GM19043 (cell line): Measurements from ENCODE around the gene MOV10L1.
"Not testable (repeated sequence)": the region's sequence is repeated elsewhere in the genome, so short reads cannot be mapped to it uniquely, and the experiment has no call there.

Source experiments
- ATAC-seq: cut with Tn5 transposase; IDR thresholded peaks from one replicate; pipeline ENCODE4 v1.9.1; 2021; ENCODE audit warnings: low read depth; ENCODE audit not compliant: unreplicated experiment

Gene MOV10L1

DNA sequence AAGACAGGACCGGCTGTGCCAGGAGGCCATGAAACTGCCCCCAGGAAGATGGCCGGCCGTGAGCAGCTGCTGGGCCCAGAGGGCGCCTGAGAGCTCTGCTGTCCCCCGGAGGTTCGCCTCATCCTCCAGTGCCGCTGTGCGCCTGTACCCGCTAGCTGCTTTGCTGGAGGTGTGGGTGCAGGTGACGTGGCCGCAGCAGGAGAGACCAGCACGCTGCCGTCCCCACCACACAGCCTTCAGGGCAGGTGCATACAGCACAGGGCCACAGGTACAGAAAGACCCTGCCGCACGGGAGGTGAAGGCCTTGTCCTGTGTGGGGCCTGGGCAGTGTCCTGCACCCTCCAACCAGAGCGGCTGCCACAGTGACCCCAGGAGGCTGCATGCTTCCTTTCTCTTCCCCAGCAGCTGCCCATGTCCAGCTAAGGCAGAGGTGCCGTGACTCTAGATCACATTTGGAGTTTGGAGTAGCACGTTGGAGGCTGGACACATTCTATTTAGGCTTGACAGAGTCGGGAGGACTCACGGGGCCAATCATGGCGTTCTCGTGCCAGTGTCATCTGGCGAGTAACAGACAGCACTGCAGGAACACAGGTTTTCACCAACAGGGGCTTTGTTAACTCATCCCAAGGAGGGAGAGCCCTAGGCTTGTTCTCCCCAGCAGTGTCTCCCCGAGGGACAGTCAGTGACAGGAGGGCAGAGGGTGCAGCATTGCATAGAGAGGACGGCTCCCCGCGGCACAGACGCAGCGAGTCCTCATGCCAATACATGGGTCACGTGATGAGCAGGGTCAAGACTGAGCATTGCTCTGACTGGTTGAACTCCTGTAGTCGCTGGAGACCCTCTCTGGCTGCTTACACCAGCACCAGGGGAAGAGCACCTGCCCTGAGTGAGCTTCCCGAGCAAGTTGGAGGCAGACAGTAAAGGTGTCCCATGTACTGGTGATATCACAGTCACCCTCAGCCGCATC lies 62.0 kb downstream of the MOV10L1 start:
- no peak for ATAC-seq

DNA sequence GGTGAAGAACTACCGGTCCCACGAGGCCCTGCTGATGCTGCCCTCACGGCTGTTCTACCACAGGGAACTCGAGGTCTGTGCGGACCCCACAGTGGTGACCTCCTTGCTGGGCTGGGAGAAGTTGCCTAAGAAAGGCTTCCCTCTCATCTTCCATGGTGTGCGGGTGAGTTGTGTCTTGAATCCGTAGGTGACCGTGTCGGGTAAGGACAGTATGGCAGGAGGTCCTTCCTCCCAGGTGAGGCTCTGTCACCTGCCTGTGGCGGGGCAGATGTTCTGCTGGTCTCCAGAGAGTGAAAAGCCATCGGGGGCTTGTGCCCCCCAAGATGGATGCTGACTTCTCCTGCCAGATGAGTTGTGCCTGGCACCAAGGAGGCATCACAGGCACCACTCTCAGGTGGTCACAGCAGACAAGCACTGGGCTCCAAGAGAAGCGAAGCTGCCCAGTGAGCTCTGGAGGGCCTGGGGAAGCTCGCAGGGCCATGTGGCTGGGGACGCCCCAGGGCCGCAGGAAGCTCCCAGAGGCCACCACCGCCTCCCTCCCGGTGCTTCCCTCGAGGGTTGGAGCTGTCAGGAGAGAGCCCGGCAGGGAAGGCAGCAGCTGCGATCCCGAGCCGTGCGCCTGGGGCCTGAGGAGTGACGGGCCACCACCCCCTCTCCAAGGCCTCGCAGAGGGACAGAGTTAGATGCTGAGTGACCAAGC lies 63.4 kb downstream of the MOV10L1 start:
- ATAC-seq, result no peak

DNA sequence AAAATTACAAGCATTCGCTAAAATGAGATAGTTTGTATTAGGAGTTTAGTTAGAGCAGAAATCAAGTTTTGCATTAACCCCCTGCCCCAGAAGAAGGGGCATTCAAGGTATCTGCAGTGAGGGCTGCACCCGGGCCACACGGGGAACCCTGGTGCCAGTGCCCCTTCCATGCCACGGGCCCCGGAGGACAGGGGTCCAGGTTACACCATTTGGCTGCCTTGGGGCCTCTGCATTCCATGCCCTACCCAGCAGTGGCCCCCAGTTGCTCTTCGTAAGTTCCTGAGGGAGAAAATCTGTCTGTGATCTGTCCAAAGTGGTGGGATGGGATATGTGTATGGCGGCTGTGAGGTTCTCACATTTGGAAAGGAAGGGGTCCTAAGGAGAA lies 63.9 kb downstream of the MOV10L1 start:
- ATAC-seq, result no peak

DNA sequence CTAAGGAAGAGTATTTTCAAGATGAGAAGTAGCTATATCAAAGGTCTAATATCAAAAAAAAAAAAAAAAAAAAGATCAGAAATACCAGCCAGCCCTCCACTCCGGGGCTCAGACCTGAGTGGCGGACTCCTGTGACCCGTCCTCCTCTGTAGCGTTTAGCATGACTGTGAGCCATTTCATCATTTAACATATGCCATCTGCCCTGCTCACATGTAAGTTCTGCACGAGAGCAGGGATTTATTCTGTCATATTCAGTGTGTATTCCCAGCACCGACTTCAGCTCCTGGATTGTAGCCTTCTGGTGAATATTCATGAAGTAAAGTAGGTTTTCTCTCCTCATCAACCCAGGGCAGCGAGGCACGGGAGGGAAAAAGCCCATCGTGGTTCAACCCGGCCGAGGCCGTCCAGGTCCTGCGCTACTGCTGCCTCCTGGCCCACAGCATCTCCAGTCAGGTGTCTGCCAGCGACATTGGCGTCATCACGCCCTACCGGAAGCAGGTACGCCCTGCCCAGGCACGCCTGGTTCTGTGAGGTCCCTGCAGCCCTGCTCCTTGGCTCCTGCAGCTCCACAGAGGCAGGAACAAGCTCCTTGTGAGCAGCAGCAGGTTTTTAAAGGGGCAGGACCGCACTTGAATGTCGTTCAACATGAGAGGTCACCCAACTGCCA lies 68.0 kb downstream of the MOV10L1 start:
- ATAC-seq, result no peak

DNA sequence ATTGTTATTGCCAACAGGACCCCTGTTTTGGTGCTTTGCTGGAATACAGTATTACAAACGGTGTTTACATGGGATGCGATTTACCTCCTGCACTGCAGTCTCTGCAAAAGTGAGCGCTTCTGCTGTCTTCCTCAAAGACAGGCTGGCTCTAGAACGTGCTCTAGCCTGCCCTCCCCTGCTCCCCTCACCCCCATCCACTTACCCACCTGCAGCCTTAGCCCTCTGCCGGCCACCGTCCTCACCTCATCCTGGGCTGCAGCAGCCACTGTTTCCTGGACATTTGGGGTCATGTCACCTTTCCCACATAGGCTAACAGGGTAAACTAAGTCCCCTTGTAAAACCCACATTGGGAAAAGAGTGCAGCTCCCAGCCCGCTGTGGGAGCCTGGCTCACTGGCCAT lies 71.1 kb downstream of the MOV10L1 start:
- no peak for ATAC-seq

DNA sequence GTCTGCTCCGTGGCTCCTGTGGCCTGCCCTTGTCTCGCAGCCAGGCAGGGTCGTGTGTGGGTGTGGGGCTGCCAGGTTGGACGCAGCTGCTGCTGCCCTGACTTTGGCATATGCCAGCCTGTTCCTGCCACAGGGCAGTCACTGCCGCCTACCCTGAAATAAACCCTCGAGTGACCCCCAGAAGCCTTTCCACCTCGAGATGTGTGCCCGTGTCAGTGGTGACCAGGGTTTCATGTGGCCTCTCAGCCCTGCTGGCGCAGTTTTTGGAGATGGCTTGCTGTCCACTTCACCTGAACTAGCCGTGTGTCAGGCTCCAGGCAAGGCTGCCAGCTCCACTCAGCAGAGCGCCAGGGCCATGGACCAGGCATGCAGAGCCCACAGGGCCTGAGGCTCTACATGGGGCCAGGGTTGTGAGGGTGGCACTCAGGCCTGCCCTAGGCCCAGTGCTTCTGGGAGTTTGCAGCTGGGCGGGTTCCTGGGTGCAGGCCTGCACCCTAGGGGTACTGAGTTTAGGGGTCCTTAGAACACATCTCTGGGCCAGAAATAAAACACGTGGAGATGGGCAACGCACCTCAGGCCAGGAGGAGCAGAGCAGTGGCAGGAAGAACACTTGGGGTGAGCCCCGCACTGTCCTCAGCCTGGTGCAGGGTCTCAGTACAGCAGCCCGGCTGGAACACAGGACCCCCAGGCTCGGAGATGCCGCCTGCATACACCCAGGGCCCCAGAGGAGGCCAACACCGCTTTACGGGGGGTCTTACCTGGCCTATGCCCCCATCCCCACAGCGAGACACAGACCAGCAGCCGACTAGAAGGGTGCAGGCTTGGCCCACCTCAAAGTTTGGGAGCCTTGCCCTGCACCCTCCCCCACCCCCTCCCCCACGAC lies 71.9 kb downstream of the MOV10L1 start:
- ATAC-seq, result no peak

DNA sequence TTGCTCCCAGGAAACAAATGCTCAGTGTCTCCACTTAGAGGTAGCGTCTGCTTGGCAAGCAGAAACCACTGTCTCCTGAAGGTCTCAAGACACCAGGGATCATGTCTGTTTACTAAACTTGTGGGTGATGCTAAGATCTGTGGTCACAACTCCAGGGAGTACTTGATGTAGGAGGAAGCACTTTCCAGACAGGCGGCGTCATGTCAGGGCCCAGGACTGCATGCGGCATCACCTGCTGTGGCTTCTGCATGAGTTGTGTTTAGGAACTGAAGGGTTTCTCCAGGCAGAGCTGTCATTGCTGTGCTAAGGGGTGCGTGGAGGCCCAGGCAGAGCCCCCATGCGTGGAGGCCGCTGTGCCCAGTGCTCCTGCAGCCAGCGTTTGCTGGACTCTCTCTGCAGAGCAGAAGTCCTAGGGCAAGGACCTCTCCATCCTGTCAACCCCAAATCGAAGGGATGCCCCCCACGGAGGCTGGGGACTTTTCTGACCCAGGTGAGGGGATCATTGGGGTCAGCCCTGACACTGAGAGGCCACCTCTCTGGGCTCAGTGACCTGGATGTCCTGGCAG lies 72.7 kb downstream of the MOV10L1 start:
- no peak for ATAC-seq

DNA sequence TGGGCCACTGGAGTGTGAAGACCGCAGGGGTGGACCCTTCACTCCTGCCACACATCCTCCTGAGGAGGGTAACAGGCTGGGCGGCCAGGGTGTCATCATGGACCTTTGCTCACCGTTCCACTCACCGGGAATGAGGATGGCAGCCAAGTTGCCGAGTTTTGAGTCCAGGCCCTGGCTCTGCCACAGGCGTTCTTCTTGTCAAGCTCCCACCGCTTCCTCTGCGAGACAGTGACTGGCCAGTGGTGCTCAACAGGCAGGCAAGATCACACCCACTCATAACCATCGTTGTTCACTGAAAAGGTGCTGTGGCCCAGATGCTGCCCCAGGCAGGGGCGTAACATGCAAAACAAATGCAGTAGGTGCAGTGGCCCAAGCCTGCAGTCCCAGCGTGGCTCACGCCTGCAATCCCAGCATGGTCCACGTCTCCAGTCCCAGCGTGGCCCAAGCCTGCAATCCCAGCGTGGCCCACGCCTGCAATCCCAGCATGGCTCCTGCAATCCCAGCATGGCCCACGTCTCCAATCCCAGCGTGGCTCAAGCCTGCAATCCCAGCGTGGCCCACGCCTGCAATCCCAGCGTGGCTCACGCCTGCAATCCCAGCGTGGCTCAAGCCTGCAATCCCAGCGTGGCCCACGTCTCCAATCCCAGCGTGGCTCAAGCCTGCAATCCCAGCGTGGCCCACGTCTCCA lies 75.8 kb downstream of the MOV10L1 start:
- ATAC-seq, result no peak

DNA sequence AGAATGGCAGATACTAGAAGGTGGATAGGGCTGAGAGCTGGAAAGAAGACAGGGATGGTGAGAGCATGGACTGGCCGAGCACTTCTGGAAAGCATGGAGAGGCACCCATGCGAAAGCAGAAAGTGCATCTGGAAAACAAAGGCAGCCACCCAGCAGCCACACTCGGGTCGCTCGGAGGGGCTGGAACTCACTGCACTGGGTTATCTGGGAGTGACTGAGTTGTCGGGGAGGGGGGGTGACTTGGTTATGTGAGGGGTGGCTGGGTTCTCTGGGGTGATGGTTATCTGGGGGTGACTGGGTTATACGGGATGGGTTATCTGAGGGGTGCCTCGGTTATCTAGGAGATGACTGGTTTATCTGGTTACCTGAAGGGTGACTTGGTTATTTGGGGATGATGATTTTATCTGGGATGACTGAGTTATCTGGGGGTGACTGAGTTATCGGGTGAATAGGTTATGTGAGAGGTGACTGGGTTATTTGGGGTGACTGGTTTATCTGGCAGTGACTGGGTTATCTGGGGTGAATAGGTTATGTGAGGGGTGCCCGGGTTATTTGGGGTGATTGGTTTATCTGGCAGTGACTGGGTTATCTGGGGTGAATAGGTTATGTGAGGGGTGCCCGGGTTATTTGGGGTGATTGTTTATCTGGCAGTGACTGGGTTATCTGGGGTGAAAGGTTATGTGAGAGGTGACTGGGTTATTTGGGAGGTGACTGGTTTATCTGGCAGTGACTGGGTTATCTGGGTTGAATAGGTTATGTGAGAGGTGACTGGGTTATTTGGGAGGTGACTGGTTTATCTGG lies 78.1 kb downstream of the MOV10L1 start:
- ATAC-seq, result no peak

DNA sequence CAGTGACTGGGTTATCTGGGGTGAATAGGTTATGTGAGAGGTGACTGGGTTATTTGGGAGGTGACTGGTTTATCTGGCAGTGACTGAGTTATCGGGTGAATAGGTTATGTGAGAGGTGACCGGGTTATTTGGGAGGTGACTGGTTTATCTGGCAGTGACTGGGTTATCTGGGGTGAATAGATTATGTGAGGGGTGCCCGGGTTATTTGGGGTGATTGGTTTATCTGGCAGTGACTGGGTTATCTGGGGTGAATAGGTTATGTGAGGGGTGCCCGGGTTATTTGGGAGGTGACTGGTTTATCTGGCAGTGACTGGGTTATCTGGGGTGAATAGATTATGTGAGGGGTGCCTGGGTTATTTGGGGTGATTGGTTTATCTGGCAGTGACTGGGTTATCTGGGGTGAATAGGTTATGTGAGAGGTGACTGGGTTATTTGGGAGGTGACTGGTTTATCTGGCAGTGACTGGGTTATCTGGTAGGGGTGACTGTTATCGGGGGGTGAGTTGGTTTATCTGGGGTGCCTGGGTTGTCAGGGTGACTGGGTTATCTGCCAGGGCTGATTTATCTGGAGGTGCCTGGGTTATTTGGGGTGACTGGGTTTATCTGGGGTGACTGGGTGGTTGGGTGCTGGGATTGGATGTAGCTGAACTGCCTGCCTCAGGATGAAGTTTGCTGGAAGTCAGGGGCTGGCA lies 78.8 kb downstream of the MOV10L1 start:
- not testable (repeated sequence) for ATAC-seq

DNA sequence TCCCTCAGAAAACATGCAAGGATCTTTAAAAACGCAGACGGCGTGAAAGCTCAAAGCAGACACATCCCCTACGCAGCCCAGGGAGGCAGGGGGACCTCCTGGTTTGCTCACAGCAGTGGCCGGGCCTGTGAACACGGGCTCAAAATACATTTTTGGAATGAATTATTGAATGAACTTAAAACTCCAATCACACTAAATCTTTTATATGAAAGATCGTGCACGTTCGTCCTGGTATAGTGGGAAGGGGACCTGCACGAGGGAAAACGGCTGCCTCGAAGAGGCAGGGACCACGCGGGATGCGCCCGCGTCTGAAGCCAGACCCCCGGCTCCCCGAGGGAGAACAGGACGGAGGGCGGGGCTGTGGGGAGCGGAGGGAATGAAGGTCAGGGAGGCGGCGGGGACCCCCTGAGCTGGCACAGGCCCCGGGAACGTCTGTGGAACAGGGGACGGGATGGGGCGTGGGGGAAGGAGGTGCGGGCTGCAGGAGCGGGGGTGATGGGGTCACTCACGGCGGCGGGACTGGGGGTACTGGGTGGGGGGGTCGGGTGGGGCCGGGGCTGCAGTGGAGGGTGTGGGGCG lies 79.5 kb downstream of the MOV10L1 start:
- ATAC-seq, result no peak

DNA sequence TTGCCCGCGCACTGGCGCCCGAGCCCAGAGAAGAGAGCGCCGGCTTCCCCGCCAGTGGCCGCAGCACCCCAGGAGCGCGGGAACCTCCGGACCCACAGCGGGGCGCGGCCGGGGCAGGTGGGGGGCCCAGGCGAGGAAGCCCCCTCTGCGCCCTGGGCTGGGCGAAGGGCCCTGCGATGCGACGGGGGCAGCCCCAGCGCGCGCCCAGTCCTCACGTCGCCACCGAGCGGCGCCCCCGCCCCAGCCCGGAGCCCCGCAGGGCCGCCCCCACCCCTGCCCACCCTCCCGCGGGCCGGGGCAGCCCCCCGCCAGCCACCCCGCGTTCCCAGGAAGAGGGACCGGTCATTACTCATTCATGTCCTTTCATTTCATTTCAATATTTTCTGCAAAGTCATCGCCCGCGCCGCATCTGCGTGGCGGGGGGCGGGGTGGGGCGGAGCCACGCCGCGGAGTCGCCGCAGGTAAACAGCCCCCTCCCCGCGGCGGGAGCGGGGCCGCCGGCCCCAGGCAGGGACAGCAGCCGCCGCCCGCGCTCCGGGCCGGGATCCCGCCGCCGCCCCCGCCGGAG lies 80.1 kb downstream of the MOV10L1 start:
- no peak for ATAC-seq

DNA sequence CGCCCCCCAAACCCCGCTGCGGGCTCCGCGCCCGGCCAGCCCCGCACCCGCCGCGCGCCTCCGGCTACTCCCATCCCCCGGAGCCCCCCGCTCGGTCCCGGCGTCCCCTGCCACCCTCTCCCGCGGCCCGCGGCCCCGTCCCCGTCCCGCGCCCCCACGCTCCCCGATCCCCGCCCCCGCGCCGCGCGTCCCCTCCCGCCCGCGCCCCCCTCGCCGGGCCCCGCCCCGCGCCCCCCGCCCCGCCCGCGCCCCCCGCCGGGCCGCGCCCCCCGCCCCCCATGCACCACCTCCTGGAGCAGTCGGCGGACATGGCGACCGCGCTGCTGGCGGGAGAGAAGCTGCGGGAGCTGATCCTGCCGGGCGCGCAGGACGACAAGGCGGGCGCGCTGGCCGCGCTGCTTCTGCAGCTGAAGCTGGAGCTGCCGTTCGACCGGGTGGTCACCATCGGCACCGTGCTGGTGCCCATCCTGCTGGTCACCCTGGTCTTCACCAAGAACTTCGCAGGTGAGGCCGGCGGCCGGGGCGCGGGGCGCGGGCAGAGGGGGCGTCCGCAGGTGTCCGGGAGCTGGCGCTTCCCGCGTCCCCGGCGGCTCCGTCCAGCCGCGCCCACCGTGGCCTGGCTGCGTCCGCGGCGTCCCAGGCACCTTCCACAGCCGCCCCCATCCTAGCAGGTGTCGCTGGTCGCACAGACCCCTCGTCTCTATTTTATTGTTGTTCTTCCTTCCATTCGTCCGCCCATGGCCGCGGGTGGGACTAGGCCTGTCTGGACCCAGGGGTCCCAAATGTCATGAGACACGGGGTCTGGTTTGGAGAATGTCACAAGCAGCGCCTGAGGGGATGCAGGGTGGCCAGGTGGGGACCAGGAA lies 80.9 kb downstream of the MOV10L1 start, which contains the start of gene PANX2:
Gene PANX2, plus strand, starts transcription at position 279 of the 866 bp plus-strand sequence. Its CDS starts 0 bp downstream, at position 279.
- no peak for ATAC-seq

DNA sequence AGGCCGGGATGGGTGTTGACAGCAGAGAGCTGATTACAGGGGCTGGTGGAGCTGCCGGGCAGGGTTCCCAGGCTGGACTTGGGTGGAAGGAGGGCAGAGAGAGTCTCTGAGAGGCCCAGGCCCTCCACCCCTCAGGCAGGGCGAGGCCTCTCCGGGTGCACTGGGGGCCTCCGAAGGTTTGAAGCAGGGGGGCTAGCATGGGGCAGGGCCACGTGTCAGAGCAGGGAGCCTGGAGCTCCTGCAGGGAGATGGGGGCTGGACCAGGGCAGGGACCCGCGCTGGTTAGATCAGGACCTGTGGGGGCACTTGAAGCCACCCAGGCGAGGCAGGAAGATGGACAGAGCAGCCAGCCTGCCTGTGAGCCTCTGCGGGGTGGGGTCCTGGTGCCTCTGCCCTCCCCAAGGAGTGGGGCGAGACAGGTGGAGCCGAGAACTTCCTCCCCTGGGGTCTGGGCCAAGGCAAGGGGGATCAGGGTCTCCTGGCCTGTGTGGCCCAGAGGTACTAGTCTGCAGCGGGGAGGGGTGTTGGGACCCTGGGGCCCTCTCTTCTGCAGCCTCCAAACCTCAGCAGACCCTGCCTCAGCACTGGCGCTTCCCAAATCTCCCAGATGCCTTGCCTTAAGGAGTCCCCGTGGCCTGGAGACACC lies 81.6 kb downstream of the MOV10L1 start:
- no peak for ATAC-seq

DNA sequence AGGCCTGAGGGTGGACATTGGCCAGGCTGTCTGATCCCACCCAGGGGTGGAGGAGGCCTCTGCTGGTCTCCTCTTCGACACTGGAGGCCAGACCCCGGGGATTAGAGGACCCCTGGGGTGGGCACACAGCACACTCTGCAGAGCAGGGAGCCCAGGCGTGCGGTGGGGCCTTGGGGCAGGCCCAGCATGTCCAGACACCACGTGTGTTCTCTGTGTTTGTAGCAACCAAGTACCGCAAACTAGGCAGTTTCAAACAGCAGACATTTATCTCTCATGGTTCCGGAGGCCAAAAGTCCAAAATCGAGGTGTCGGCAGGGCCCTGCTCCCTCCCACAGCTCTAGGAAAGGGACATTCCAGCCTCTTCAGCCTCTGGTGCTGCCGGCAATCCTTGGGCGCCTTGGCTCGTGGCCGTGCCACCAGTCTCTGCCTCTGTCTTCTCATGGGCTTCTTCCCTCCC lies 82.2 kb downstream of the MOV10L1 start:
- no peak for ATAC-seq
